Measurements from ENCODE around the gene CATSPERZ. TPM values are rescaled to one million over a fixed set of nuclear protein-coding genes. Genes with fewer than 3 reads are reported as not detected.

Gene CATSPERZ
- total and polyA plus RNA-seq, 2 of the 13 experiments (the other 11 are each of a cell fraction or from before 2014, with no cell fraction given), result 0.22 to 0.48 TPM

GRCh38 chr11:64252003-64252872 lies 47.9 kb upstream of the CATSPERZ start (continued):
- no peak for TF ChIP-seq RBFOX2 (IDR thresholded peaks at IDR 0.05; ENCODE audit: low read depth, low read length)
- TF ChIP-seq ZNF496 (CRISPR knock-in tag; IDR thresholded peaks at IDR 0.05; ENCODE audit: insufficient replicate concordance), result no peak
- no peak for TF ChIP-seq ELF1 (CRISPR knock-in tag; IDR thresholded peaks at IDR 0.05)
- no peak for TF ChIP-seq ARNT (IDR thresholded peaks at IDR 0.05)
- no peak for TF ChIP-seq ZNF512 (CRISPR knock-in tag; IDR thresholded peaks at IDR 0.05)
- no peak for TF ChIP-seq ZNF335 (CRISPR knock-in tag; IDR thresholded peaks at IDR 0.05)
- TF ChIP-seq FOXA3 (CRISPR knock-in tag; IDR thresholded peaks at IDR 0.05), result no peak
- TF ChIP-seq HMGXB3 (CRISPR knock-in tag; IDR thresholded peaks at IDR 0.05; ENCODE audit: borderline replicate concordance), result no peak
- 0 out of 2 replicates have a peak, but pooled peaks have one; percentile 23 for TF ChIP-seq NRL (CRISPR knock-in tag; IDR thresholded peaks at IDR 0.05; ENCODE audit: borderline replicate concordance)
- TF ChIP-seq HNRNPL (IDR thresholded peaks at IDR 0.05; ENCODE audit: low read depth, low read length), result 0 out of 2 replicates have a peak, but pooled peaks have one; percentile 55
- no peak for TF ChIP-seq ZNF7 (CRISPR knock-in tag; IDR thresholded peaks at IDR 0.05)
- 0 out of 2 replicates have a peak, but pooled peaks have one; percentile 25 for TF ChIP-seq ZSCAN31 (CRISPR knock-in tag; IDR thresholded peaks at IDR 0.05; ENCODE audit: low read depth)
- no peak for TF ChIP-seq SPEN (CRISPR knock-in tag; IDR thresholded peaks at IDR 0.05; ENCODE audit: low read depth)
- TF ChIP-seq ARNT2 (CRISPR knock-in tag; IDR thresholded peaks at IDR 0.05; ENCODE audit: low read depth), result peak; percentile 33; the same call in 1 of the 2 replicates

Measured in HepG2 (cell line).